GM20000 (cell line): ENCODE measurements around the gene RHOG.

Experiments used
- DNase-seq: peaks from one replicate; pipeline ENCODE4 v3.0.0; 2012; ENCODE audit warnings: low spot score
- CTCF ChIP-seq: IDR thresholded peaks from 2 replicates; pipeline ENCODE4 v1.5.1; 2012; ENCODE audit warnings: mild to moderate bottlenecking, control low read depth; ENCODE audit errors: extremely low read depth, missing control alignments

Gene RHOG

GRCh38 chr11:3840004-3840869 lies 522 bp downstream of the RHOG start:
- DNase-seq, result peak; percentile 36
- no peak for TF ChIP-seq CTCF

GRCh38 chr11:3838504-3838903 lies 2.3 kb downstream of the RHOG start:
- peak; percentile 7 for DNase-seq
- TF ChIP-seq CTCF, result no peak

- peak; percentile 58 for DNase-seq
- no peak for TF ChIP-seq CTCF
Observed at GRCh38 chr11:3837793-3838192, 3.0 kb downstream of the RHOG start.

GRCh38 chr11:3836903-3837302 lies 3.9 kb downstream of the RHOG start:
- TF ChIP-seq CTCF, result no peak
- peak; percentile 45 for DNase-seq

GRCh38 chr11:3835751-3836150 lies 5.0 kb downstream of the RHOG start:
- DNase-seq, result no peak
- TF ChIP-seq CTCF, result no peak

GRCh38 chr11:3834664-3835461 lies 5.9 kb downstream of the RHOG start:
- no peak for DNase-seq
- TF ChIP-seq CTCF, result no peak

GRCh38 chr11:3834349-3834663 lies 6.5 kb downstream of the RHOG start:
- DNase-seq, result no peak
- no peak for TF ChIP-seq CTCF
